ENCODE results near the gene FNDC11. TPM values are rescaled to one million over a fixed set of nuclear protein-coding genes. Genes with fewer than 3 reads are reported as not detected.
"Not testable (repeated sequence)": the region's sequence is repeated elsewhere in the genome, so short reads cannot be mapped to it uniquely, and the experiment has no call there.

The FNDC11 gene
- total RNA-seq, 1 donor, result 0.84 TPM

GRCh38 chr20:63552481-63553249 is 1.3 kb upstream of the FNDC11 start:
- Histone ChIP-seq H3K4me3 (ENCODE audit: low read length) (no peak overlapping the region), H3K4me1 (ENCODE audit: insufficient read depth, low read length) (peaks cover 21% of the 10 kb centered on the region), H3K27me3 (ENCODE audit: insufficient read depth, low read length) (no peaks in the 10 kb centered on the region), H3K9me3 (ENCODE audit: low read depth, low read length) (no peaks in the 10 kb centered on the region)

- Histone ChIP-seq H3K4me1 (ENCODE audit: insufficient read depth, low read length) (peaks cover 21% of the 10 kb centered on the region), H3K4me3 (ENCODE audit: low read length) (peak overlapping the region; percentile 36), H3K9me3 (ENCODE audit: low read depth, low read length) (no peaks in the 10 kb centered on the region), H3K27me3 (ENCODE audit: insufficient read depth, low read length) (no peaks in the 10 kb centered on the region)
These were observed 567 bp upstream of the FNDC11 start for GRCh38 chr20:63553251-63553932.

- Histone ChIP-seq H3K9me3 (ENCODE audit: low read depth, low read length) (no peaks in the 10 kb centered on the region), H3K4me3 (ENCODE audit: low read length) (no peak overlapping the region), H3K27me3 (ENCODE audit: insufficient read depth, low read length) (no peaks in the 10 kb centered on the region), H3K4me1 (ENCODE audit: insufficient read depth, low read length) (peaks cover 21% of the 10 kb centered on the region)
These were observed 661 bp downstream of the FNDC11 start for GRCh38 chr20:63554361-63555278.

- H3K4me1 ChIP-seq (ENCODE audit: insufficient read depth, low read length), result peaks cover 21% of the 10 kb centered on the region
These were observed 1.9 kb downstream of the FNDC11 start for GRCh38 chr20:63555661-63556381.

GRCh38 chr20:63556873-63557478 is 3.0 kb downstream of the FNDC11 start:
- H3K27me3 ChIP-seq (ENCODE audit: insufficient read depth, low read length), result no peaks in the 10 kb centered on the region
- no peaks in the 10 kb centered on the region for H3K9me3 ChIP-seq (ENCODE audit: low read depth, low read length)
- H3K4me1 ChIP-seq (ENCODE audit: insufficient read depth, low read length), result peaks cover 21% of the 10 kb centered on the region
- H3K4me3 ChIP-seq (ENCODE audit: low read length), result no peak overlapping the region

More at GRCh38 chr20:63555661-63556381, 1.9 kb downstream of the FNDC11 start:
- no peak overlapping the region for H3K4me3 ChIP-seq (ENCODE audit: low read length)
- no peaks in the 10 kb centered on the region for H3K27me3 ChIP-seq (ENCODE audit: insufficient read depth, low read length)
- H3K9me3 ChIP-seq (ENCODE audit: low read depth, low read length), result no peaks in the 10 kb centered on the region

GRCh38 chr20:63557481-63557891 is 3.5 kb downstream of the FNDC11 start:
- Histone ChIP-seq H3K4me1 (ENCODE audit: insufficient read depth, low read length) (peaks cover 16% of the 10 kb centered on the region), H3K9me3 (ENCODE audit: low read depth, low read length) (no peaks in the 10 kb centered on the region), H3K27me3 (ENCODE audit: insufficient read depth, low read length) (no peaks in the 10 kb centered on the region), H3K4me3 (ENCODE audit: low read length) (no peak overlapping the region)

GRCh38 chr20:63558804-63559484 is 5.0 kb downstream of the FNDC11 start:
- Histone ChIP-seq H3K27me3 (ENCODE audit: insufficient read depth, low read length) (no peaks in the 10 kb centered on the region), H3K4me1 (ENCODE audit: insufficient read depth, low read length) (peaks cover 4% of the 10 kb centered on the region), H3K9me3 (ENCODE audit: low read depth, low read length) (no peaks in the 10 kb centered on the region), H3K4me3 (ENCODE audit: low read length) (no peak overlapping the region)

GRCh38 chr20:63559485-63560332 is 5.8 kb downstream of the FNDC11 start:
- not testable (repeated sequence) for H3K9me3 ChIP-seq (ENCODE audit: low read depth, low read length); H3K4me3 ChIP-seq (ENCODE audit: low read length); H3K27me3 ChIP-seq (ENCODE audit: insufficient read depth, low read length)

GRCh38 chr20:63560333-63560805 is 6.4 kb downstream of the FNDC11 start:
- H3K9me3 ChIP-seq (ENCODE audit: low read depth, low read length), result no peaks in the 10 kb centered on the region
- no peak overlapping the region for H3K4me3 ChIP-seq (ENCODE audit: low read length)
- no peaks in the 10 kb centered on the region for H3K27me3 ChIP-seq (ENCODE audit: insufficient read depth, low read length)
- H3K4me1 ChIP-seq (ENCODE audit: insufficient read depth, low read length), result no peaks in the 10 kb centered on the region

More at GRCh38 chr20:63559485-63560332, 5.8 kb downstream of the FNDC11 start:
- not testable (repeated sequence) for H3K4me1 ChIP-seq (ENCODE audit: insufficient read depth, low read length)

GRCh38 chr20:63560856-63561609 is 7.1 kb downstream of the FNDC11 start:
- Histone ChIP-seq H3K27me3 (ENCODE audit: insufficient read depth, low read length) (no peaks in the 10 kb centered on the region), H3K4me3 (ENCODE audit: low read length) (no peak overlapping the region), H3K9me3 (ENCODE audit: low read depth, low read length) (no peaks in the 10 kb centered on the region), H3K4me1 (ENCODE audit: insufficient read depth, low read length) (no peaks in the 10 kb centered on the region)

GRCh38 chr20:63561624-63562396 is 7.9 kb downstream of the FNDC11 start:
- H3K9me3 ChIP-seq (ENCODE audit: low read depth, low read length), result no peaks in the 10 kb centered on the region
- H3K4me1 ChIP-seq (ENCODE audit: insufficient read depth, low read length), result peaks cover 4% of the 10 kb centered on the region
- H3K4me3 ChIP-seq (ENCODE audit: low read length), result no peak overlapping the region
- no peaks in the 10 kb centered on the region for H3K27me3 ChIP-seq (ENCODE audit: insufficient read depth, low read length)

All from mononuclear cell (primary cell).